ENCODE measurements around the gene CDKN1A.
"Not testable (repeated sequence)": the region's sequence is repeated elsewhere in the genome, so short reads cannot be mapped to it uniquely, and the experiment has no call there.

The CDKN1A gene

DNA sequence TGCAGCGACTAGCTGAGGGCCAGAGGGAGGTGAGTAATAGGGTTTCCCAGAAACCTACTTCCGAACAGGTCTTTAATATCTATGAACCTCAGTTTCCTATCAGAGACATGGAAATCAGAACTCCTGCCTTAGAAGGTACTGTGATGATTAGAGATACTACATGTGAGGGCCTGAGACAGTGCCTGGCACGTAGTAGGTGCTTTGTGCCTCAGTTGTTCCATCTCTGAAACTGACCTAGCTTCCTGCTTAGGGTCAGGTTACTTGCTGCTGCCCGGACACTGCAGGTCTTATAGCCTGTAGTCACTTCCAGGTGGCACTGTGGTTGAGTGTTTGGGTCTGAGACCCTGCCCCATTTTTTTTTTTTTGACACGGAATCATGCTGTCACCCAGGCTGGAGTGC, 40.0 kb downstream of the CDKN1A start:
- no peaks in the 10 kb centered on the region for H3K36me3 ChIP-seq (ENCODE audit: insufficient read depth, low read length)
- H3K27me3 ChIP-seq (ENCODE audit: control insufficient read depth, insufficient read depth, low read length) = peaks cover 31% of the 10 kb centered on the region
- no peak overlapping the region for H3K4me2 ChIP-seq (ENCODE audit: low read length)
- H3K9me3 ChIP-seq (replicated peaks; ENCODE audit: low read length) = no peaks in the 10 kb centered on the region
- H3K4me3 ChIP-seq (ENCODE audit: low read length) = no peak overlapping the region
- no peaks in the 10 kb centered on the region for H3K4me1 ChIP-seq (ENCODE audit: control insufficient read depth, insufficient read depth, low read length)
- H3K9ac ChIP-seq (ENCODE audit: low read depth, low read length) = no peak overlapping the region

DNA sequence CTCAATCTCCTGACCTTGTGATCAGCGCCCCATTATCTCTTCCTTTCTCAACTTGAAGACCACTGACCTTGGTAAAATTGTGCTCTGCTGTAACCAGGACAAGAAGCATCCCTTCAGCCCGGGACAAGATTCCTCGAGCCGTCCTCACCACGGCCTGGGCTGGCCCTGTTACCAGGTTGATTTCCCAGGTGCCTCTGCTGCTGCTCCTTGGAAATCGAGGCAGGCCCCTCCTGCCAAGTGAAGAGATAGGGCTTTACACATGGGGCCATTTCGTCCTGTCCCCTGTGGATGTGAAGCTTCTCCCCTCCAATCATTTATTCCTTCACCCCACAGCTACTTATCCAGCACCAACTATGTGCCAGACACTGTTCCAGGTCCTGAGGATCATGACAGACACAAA, 40.6 kb downstream of the CDKN1A start:
- Histone ChIP-seq H3K27me3 (ENCODE audit: control insufficient read depth, insufficient read depth, low read length) (peaks cover 31% of the 10 kb centered on the region), H3K4me1 (ENCODE audit: control insufficient read depth, insufficient read depth, low read length) (no peaks in the 10 kb centered on the region), H3K9ac (ENCODE audit: low read depth, low read length) (no peak overlapping the region), H3K9me3 (replicated peaks; ENCODE audit: low read length) (no peaks in the 10 kb centered on the region), H3K4me2 (ENCODE audit: low read length) (no peak overlapping the region), H3K4me3 (ENCODE audit: low read length) (no peak overlapping the region), H3K36me3 (ENCODE audit: insufficient read depth, low read length) (no peaks in the 10 kb centered on the region)

DNA sequence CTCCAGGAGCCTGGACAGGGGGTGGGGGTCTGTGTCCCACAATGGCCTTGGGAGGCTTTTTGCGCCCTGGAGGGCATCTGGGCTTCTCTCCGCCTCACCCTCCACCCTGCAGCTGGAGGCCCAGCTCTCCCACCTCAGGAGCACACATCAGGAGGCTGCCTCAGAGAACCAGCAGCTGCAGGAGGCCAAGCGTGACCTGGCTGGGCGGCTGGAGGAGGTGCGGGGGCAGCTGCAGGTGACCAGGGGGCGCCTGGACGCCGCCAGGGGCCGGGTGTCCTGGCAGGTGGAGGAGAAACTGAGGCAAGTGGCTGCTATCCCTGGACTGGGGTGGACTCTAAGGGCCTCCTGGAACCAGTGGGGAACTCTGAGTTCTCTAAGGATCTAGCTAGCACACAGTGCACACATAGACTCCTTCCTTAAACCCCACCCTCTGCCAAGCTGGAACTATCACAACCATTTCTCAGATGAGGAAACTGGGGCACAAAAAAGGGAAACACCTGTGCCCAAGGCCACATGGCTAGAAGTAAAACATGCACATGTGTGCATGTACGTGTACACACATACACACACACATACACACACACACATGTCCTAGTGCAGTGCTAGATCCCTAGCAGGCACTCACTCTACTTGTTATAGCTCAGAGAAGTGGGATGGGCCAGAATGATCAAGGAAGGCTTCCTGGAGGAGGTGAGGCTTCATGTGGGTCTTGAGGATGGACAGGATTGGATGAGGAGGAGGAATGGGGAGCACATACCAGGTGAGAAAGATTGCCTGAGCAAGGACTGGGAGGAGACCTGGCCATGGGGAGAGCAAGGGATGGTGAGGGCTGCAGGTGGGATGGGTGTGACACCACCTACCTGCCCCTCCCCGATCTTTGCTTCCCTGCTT, 42.0 kb downstream of the CDKN1A start:
- H3K9ac ChIP-seq (ENCODE audit: low read depth, low read length) = no peak overlapping the region
- no peak overlapping the region for H3K4me2 ChIP-seq (ENCODE audit: low read length)
- H3K4me3 ChIP-seq (ENCODE audit: low read length) = no peak overlapping the region
- peaks cover 30% of the 10 kb centered on the region for H3K27me3 ChIP-seq (ENCODE audit: control insufficient read depth, insufficient read depth, low read length)
- H3K36me3 ChIP-seq (ENCODE audit: insufficient read depth, low read length) = no peaks in the 10 kb centered on the region
- H3K9me3 ChIP-seq (replicated peaks; ENCODE audit: low read length) = no peaks in the 10 kb centered on the region
- H3K4me1 ChIP-seq (ENCODE audit: control insufficient read depth, insufficient read depth, low read length) = no peaks in the 10 kb centered on the region

DNA sequence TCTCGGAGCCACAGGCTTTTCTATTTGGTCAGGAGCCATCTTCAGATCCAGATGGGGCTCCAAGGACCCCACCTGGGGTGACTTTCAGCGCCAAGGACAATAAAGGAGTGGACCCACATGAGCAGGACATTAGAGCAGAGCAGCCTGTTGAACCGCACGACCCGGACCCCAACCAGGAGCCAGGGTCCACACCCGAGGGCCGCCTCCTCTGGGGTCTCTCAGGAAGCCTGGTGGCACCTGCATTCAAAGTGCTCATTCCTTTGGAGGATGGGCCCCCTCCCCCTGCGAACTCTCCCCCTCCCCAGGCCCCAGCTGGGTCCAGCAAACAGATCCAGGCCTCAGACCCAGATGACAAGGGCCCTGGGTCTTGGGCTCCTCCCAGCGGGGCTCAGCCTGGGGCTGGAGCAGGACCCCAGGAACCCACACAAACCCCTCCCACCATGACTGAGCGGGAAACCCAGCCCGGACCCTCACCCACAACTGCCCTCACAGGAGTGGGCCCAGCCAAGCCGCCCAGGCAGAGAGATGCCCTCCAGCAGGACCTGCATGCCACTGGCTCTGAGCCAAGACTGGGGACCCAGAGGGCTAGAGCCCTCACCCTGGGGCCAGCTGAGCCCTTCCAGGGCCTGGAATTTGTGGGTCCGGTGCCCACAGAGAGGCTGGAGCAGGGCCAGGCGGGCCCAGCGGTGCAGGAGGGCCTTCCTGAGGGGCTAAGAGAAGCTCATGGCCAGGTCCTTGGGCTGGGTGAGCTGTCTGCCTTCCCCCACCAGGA, 43.0 kb downstream of the CDKN1A start:
- peaks cover 25% of the 10 kb centered on the region for H3K27me3 ChIP-seq (ENCODE audit: control insufficient read depth, insufficient read depth, low read length)
- no peaks in the 10 kb centered on the region for H3K9me3 ChIP-seq (replicated peaks; ENCODE audit: low read length)
- H3K4me2 ChIP-seq (ENCODE audit: low read length) = no peak overlapping the region
- H3K9ac ChIP-seq (ENCODE audit: low read depth, low read length) = no peak overlapping the region
- H3K36me3 ChIP-seq (ENCODE audit: insufficient read depth, low read length) = no peaks in the 10 kb centered on the region
- H3K4me3 ChIP-seq (ENCODE audit: low read length) = no peak overlapping the region
- no peaks in the 10 kb centered on the region for H3K4me1 ChIP-seq (ENCODE audit: control insufficient read depth, insufficient read depth, low read length)

DNA sequence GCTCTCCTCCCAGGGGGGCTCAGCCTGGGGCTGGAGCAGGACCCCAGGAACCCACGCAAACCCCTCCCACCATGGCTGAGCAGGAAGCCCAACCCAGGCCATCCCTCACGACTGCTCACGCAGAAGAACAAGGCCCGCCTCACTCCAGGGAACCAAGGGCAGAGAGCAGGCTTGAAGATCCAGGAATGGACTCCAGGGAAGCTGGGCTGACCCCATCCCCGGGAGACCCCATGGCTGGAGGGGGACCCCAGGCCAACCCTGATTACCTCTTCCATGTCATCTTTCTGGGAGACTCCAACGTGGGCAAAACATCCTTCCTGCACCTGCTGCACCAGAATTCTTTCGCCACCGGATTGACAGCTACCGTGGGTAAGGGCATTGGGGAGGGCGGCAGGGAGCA, 43.9 kb downstream of the CDKN1A start:
- Histone ChIP-seq H3K27me3 (ENCODE audit: control insufficient read depth, insufficient read depth, low read length) (peaks cover 17% of the 10 kb centered on the region), H3K4me1 (ENCODE audit: control insufficient read depth, insufficient read depth, low read length) (no peaks in the 10 kb centered on the region), H3K9ac (ENCODE audit: low read depth, low read length) (no peak overlapping the region), H3K9me3 (replicated peaks; ENCODE audit: low read length) (no peaks in the 10 kb centered on the region), H3K4me3 (ENCODE audit: low read length) (no peak overlapping the region), H3K36me3 (ENCODE audit: insufficient read depth, low read length) (no peaks in the 10 kb centered on the region), H3K4me2 (ENCODE audit: low read length) (no peak overlapping the region)

DNA sequence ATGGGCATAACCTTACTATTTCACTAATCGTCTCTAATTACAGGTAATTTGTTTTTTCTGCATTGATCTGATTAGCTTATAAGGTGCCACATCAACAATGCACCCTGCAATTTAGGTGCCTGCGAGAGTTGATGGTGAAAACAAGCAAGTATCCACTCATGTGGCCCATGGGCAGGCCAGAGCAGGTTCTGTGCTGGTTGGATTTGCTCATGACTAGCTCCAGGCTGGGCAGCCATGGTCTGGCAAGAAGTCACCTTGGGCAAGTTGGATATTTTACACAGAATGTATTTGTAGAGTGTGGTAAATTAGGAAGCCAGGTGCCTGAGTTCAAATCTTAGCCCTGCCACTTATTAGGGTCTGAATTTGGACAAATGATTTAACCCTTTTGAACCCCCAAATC, 44.4 kb downstream of the CDKN1A start:
- Histone ChIP-seq H3K27me3 (ENCODE audit: control insufficient read depth, insufficient read depth, low read length) (peaks cover 12% of the 10 kb centered on the region), H3K4me1 (ENCODE audit: control insufficient read depth, insufficient read depth, low read length) (no peaks in the 10 kb centered on the region), H3K36me3 (ENCODE audit: insufficient read depth, low read length) (no peaks in the 10 kb centered on the region), H3K9ac (ENCODE audit: low read depth, low read length) (no peak overlapping the region), H3K4me3 (ENCODE audit: low read length) (no peak overlapping the region), H3K4me2 (ENCODE audit: low read length) (no peak overlapping the region), H3K9me3 (replicated peaks; ENCODE audit: low read length) (no peaks in the 10 kb centered on the region)

DNA sequence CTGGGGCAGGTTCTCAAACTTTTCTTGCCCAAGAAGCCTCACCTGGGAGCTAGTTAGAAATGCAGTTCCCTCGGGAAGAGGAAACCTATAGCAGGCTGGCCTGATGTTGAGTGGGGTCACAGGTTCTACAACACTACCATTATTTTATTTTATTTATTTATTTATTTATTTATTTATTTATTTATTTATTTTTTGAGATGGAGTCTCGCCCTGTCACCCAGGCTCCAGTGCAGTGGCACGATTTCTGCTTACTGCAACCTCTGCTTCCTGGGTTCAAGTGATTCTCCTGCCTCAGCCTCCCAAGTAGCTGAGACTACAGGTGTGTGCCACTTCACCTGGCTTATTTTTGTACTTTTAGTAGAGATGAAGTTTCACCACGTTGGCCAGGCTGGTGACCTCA, 45.5 kb downstream of the CDKN1A start:
- H3K27me3 ChIP-seq (ENCODE audit: control insufficient read depth, insufficient read depth, low read length); H3K36me3 ChIP-seq (ENCODE audit: insufficient read depth, low read length); H3K9ac ChIP-seq (ENCODE audit: low read depth, low read length); H3K4me1 ChIP-seq (ENCODE audit: control insufficient read depth, insufficient read depth, low read length); H3K4me2 ChIP-seq (ENCODE audit: low read length); H3K4me3 ChIP-seq (ENCODE audit: low read length); H3K9me3 ChIP-seq (replicated peaks; ENCODE audit: low read length): not testable (repeated sequence)

DNA sequence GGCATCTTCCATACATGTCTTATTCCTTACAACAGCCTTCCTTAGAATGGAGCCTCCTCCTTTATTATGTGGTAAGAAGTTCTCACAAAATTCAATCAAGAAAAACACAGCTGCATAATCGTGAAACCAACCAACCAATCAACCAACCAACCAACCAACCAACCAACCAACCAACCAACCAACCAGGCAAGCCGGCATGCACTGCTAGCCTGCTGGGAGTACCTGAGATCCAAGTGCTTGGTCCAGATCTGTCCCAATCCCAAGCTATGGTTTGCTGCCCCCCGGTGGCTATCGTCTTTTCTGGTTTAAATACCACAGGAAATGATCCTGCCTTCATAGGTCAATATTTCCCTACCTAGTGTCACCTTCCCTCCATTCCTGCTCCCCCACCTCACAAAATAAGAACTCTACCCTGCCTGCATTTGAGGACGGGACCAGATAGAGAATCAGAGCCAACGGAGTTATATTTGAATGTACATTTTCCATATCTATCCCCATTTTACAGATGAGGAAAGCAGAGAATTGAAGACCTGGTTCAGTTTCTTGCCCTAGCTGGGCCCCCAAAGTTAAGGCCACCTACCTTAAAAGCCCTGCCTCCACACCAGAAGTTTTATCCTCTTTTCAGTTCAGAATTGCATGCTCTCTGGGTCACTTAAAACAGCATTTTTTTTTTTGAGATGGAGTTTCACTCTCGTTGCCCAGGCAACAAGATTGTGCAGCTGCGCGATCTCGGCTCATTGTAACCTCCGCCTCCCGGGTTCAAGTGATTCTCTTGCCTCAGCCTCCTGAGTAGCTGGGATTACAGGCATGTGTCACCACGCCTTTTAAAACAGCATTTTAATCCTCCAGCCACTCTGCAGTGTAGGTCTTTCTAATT, 46.2 kb downstream of the CDKN1A start:
- no peaks in the 10 kb centered on the region for H3K9me3 ChIP-seq (replicated peaks; ENCODE audit: low read length)
- H3K27me3 ChIP-seq (ENCODE audit: control insufficient read depth, insufficient read depth, low read length) = no peaks in the 10 kb centered on the region
- no peak overlapping the region for H3K9ac ChIP-seq (ENCODE audit: low read depth, low read length)
- H3K4me3 ChIP-seq (ENCODE audit: low read length) = no peak overlapping the region
- H3K36me3 ChIP-seq (ENCODE audit: insufficient read depth, low read length) = no peaks in the 10 kb centered on the region
- no peak overlapping the region for H3K4me2 ChIP-seq (ENCODE audit: low read length)
- H3K4me1 ChIP-seq (ENCODE audit: control insufficient read depth, insufficient read depth, low read length) = peaks cover 6% of the 10 kb centered on the region

DNA sequence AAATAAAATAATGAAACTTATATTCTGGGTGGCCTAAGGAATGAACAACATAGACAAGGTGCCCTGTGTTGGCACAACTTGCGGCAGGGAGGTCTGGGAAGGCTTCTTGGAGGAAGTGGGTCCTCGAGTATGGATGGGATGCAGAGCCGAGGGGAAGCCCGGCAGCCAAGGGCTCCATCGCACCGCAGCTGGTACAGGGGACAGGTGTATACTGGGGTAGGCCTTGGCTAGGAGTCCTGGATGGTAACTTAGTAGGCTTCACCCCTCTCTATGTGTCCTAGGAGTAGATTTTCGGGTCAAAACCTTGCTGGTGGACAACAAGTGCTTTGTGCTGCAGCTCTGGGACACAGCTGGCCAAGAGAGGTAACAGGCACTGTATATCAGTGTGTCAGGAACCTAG, 47.1 kb downstream of the CDKN1A start:
- H3K4me1 ChIP-seq (ENCODE audit: control insufficient read depth, insufficient read depth, low read length) = peaks cover 6% of the 10 kb centered on the region
- no peak overlapping the region for H3K9ac ChIP-seq (ENCODE audit: low read depth, low read length)
- no peaks in the 10 kb centered on the region for H3K9me3 ChIP-seq (replicated peaks; ENCODE audit: low read length)
- no peak overlapping the region for H3K4me2 ChIP-seq (ENCODE audit: low read length)
- no peaks in the 10 kb centered on the region for H3K36me3 ChIP-seq (ENCODE audit: insufficient read depth, low read length)
- no peaks in the 10 kb centered on the region for H3K27me3 ChIP-seq (ENCODE audit: control insufficient read depth, insufficient read depth, low read length)
- no peak overlapping the region for H3K4me3 ChIP-seq (ENCODE audit: low read length)

DNA sequence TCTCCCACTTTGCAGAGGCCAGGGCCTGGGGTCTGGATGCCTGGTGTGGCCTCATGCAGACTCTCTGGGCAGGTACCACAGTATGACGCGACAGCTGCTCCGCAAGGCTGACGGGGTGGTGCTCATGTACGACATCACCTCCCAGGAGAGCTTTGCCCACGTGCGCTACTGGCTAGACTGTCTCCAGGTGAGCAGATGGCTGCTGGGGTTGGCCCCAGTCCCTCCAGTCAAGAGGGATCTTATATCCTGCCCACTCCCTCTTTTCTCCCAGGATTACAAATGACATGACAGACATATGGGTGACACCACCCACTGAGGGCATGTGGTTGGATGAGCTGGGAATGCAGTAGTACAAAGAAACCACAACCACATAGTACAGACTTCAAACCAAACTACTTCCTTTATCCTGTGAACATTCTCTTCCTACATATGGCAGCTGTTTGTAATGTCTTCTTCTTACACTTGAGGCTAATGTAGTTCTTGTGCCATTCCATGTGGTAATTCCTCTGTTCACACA, 49.0 kb downstream of the CDKN1A start:
- H3K4me2 ChIP-seq (ENCODE audit: low read length) = no peak overlapping the region
- no peaks in the 10 kb centered on the region for H3K36me3 ChIP-seq (ENCODE audit: insufficient read depth, low read length)
- H3K27me3 ChIP-seq (ENCODE audit: control insufficient read depth, insufficient read depth, low read length) = no peaks in the 10 kb centered on the region
- peaks cover 6% of the 10 kb centered on the region for H3K4me1 ChIP-seq (ENCODE audit: control insufficient read depth, insufficient read depth, low read length)
- H3K9ac ChIP-seq (ENCODE audit: low read depth, low read length) = no peak overlapping the region
- no peaks in the 10 kb centered on the region for H3K9me3 ChIP-seq (replicated peaks; ENCODE audit: low read length)
- no peak overlapping the region for H3K4me3 ChIP-seq (ENCODE audit: low read length)
